K562 (cell line): Measurements from ENCODE around the gene FAM227A. TPM values are rescaled to one million over a fixed set of nuclear protein-coding genes. Genes with fewer than 3 reads are reported as not detected.

Source experiments
- ETV1 ChIP-seq: fragments of 450-650 bp; conservative IDR thresholded peaks from 2 replicates; pipeline ENCODE4 v1.6.1; 2016; ENCODE audit warnings: missing genetic modification characterization, control low read depth, low read depth, missing compliant biosample characterization
- MGA ChIP-seq: fragments of 450-650 bp; IDR thresholded peaks from 2 replicates; pipeline ENCODE4 v1.6.1; 2016; ENCODE audit warnings: mild to moderate bottlenecking, moderate library complexity
- MYC ChIP-seq, 2 experiments: fragments of 250-450 bp in 1 of 2; sonication (Bioruptor Pico) in 1 of 2; IDR thresholded peaks; 2 replicates each; pipeline versions ENCODE4 v1.5.1 to v1.6.1; 2012 to 2021; ENCODE audit warnings: low read depth in 2 of 2, borderline replicate concordance in 1 of 2, improper control_type of control experiment in 1 of 2, low read length in 1 of 2, mild to moderate bottlenecking in 1 of 2, moderate library complexity in 1 of 2
- NCOA1 ChIP-seq: fragments of 450-650 bp; IDR thresholded peaks from 2 replicates; pipeline ENCODE4 v1.6.1; 2016; ENCODE audit warnings: low read depth
- NUFIP1 ChIP-seq: fragments of 450-650 bp; IDR thresholded peaks from 2 replicates; pipeline ENCODE4 v1.6.1; 2018; ENCODE audit not compliant: partially characterized antibody
- SREBF1 ChIP-seq: fragments of 150-350 bp; IDR thresholded peaks from 2 replicates; pipeline ENCODE4 v1.6.1; 2014; ENCODE audit warnings: antibody characterized with exemption, low read depth, low read length, borderline replicate concordance
- TBL1XR1 ChIP-seq, 2 experiments: IDR thresholded peaks; 2 replicates each; pipeline ENCODE4 v1.6.1; 2012; ENCODE audit warnings: improper control_type of control experiment in 2 of 2, low read length in 2 of 2, mild to moderate bottlenecking in 1 of 2
- ZNF592 ChIP-seq: fragments of 450-650 bp; IDR thresholded peaks from 2 replicates; pipeline ENCODE4 v1.6.1; 2017; ENCODE audit warnings: antibody characterized with exemption, mild to moderate bottlenecking
- ZNF77 ChIP-seq: fragments of 250-450 bp; sonication (Bioruptor Pico); IDR thresholded peaks from 2 replicates; pipeline ENCODE4 v1.5.0; 2020
- polyA plus RNA-seq, 8 experiments: library from polyadenylated mRNA; depleted of rRNA in 4 of 8; stranded (reverse) in 5 of 8; unstranded in 3 of 8; fragments of >200 nt; fragmentation: Nextera tagmentation in 2 of 8; fragmentation: Illumina TruSeq in 1 of 8; extraction: Ambion mirVana in 2 of 8; extraction: Trizol in 1 of 8; gene quantifications; 2 replicates each; pipeline versions ENCODE4 v1.2.1 to v1.2.3, GENCODE V29; 2011 to 2014; ENCODE audit warnings: inconsistent platforms in 1 of 8, missing spikeins in 1 of 8
- total RNA-seq, 7 experiments: library from RNA; depleted of rRNA in 6 of 7; stranded (reverse); fragments of >200 nt in 6 of 7; fragmentation: Illumina TruSeq in 2 of 7; extraction: Trizol in 2 of 7; gene quantifications; 2 replicates each; pipeline versions ENCODE4 v1.2.1 to v1.2.3, GENCODE V29; 2011 to 2021; ENCODE audit warnings: low replicate concordance in 1 of 7

Gene FAM227A
- total and polyA plus RNA-seq, 9 of the 15 experiments (the other 6 are each of a cell fraction or from before 2014, with no cell fraction given) = 0.10 to 2.2 (median 0.83) TPM

- TF ChIP-seq MYC (IDR thresholded peaks at IDR 0.05; ENCODE audit: low read depth, low read length) (peak; percentile 37; the same call in 1 of the 2 replicates), MYC (CRISPR knock-in tag; IDR thresholded peaks at IDR 0.05; ENCODE audit: borderline replicate concordance, low read depth) (no peak), MGA (peak; percentile 63), ETV1 (tag) (peak; percentile 35; the same call in 1 of the 2 replicates), NUFIP1 (no peak), ZNF77 (CRISPR knock-in tag) (no peak), ZNF592 (peak; percentile 47; the same call in 1 of the 2 replicates), TBL1XR1 (IDR thresholded peaks at IDR 0.05; ENCODE audit: low read length in 2 of 2) (peak in 1 of 2 experiments; percentile 93; a peak in 2 of 4 replicates), NCOA1 (peak; percentile 38; the same call in 1 of the 2 replicates), SREBF1 (no peak)
Measured at GRCh38 chr22:38700789-38701628, 44.8 kb upstream of the FAM227A start, which contains the start of gene JOSD1 (continued).
